GM23248 (cell line): ENCODE measurements around the gene ZNF74.

ENCODE experiments used
- EZH2 ChIP-seq: fragments of 200-600 bp; sonication (generic); IDR thresholded peaks from 2 replicates; pipeline ENCODE4 v1.6.1; 2018; ENCODE audit warnings: antibody characterized with exemption, mild to moderate bottlenecking; ENCODE audit not compliant: insufficient read depth, poor library complexity, severe bottlenecking
- EZH2phosphoT487 ChIP-seq: fragments of 200-600 bp; sonication (generic); IDR thresholded peaks from 2 replicates; pipeline ENCODE4 v1.6.1; 2018; ENCODE audit warnings: antibody characterized with exemption, moderate library complexity, mild to moderate bottlenecking, low read depth; ENCODE audit not compliant: insufficient read depth

GRCh38 chr22:20386972-20387371 lies 7.0 kb upstream of the ZNF74 start:
- TF ChIP-seq EZH2phosphoT487 (no peak), EZH2 (no peak)
